Hematopoietic multipotent progenitor cell treated with erythropoietin and hydrocortisone succinate and interleukin-3 and kit ligand, for 17 days (in vitro differentiated cells): ENCODE measurements around the gene NETO2.

Experiments used
- DNase-seq: peaks from one replicate; pipeline ENCODE4 v3.0.0-alpha.2; 2015; ENCODE audit warnings: low spot score

NETO2 gene

DNA sequence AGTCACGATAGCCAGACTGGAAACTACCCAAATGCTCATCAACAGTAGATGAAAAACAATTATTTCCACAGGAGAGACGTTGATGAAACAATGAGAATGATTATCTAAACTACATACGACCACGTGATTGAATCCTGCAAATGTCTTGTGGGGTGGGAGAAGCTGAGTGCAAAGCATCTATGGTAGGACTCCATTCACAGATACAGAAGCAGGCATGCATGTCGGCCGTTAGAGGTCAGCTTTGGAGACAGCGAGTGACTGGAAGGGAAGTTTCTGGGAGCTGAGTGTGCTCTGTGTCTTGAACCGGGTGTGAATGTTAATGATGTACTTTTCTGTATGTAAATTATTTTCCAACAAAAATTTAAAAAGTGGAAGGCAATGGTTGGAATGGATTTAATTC is 98.7 kb downstream of the NETO2 start:
- DNase-seq, result no peak

DNA sequence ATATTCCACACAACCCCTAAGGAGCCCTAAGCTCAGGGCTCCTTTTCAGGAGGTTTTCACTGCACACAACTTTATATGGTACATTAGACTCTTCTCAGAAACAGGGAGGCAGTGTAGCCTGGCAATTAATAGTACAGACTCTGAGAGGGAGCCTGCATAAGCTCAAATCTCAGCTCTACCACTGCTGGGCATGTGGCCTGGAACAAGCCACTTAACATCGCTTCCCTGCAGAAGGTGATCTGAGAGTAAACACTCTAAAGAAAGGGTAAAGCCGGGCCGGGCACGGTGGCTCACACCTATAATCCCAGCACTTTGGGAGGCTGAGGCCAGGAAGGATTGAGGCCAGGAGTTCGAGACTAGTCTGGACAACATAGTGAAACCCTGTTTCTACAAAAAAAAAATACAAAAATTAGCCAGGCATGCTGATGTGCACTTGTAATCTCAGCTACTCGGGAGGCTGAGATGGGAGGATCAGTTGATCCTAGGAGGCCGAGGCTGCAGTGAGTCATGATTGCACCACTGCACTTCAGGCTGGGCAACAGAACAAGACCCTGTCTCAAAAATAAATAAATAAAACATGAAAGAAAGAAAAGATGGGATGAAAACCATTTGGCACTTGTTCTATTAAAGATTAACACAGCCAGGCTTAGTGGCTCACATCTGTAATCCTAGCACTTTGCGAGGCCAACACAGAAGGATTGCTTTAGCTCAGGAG is 99.6 kb downstream of the NETO2 start:
- no peak for DNase-seq

DNA sequence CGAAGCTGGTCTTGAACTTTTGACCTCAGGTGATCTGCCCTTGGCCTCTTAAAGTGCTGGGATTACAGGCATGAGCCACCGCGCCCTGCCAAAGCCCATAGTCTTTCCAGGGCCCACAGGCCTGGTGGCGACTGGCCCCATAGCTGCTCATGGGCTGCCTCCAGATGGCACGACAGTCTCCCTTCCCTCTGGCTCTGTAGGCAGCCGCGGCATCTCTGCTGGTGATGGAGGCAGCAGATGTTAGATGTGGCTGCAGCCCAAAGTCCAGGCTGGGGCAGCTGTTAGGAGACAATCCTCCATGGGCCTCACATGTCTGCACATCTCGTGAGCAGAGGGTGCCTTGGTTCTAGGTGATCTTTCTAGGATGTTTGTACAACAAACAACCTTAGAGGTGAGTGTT is 100.5 kb downstream of the NETO2 start:
- DNase-seq, result no peak

DNA sequence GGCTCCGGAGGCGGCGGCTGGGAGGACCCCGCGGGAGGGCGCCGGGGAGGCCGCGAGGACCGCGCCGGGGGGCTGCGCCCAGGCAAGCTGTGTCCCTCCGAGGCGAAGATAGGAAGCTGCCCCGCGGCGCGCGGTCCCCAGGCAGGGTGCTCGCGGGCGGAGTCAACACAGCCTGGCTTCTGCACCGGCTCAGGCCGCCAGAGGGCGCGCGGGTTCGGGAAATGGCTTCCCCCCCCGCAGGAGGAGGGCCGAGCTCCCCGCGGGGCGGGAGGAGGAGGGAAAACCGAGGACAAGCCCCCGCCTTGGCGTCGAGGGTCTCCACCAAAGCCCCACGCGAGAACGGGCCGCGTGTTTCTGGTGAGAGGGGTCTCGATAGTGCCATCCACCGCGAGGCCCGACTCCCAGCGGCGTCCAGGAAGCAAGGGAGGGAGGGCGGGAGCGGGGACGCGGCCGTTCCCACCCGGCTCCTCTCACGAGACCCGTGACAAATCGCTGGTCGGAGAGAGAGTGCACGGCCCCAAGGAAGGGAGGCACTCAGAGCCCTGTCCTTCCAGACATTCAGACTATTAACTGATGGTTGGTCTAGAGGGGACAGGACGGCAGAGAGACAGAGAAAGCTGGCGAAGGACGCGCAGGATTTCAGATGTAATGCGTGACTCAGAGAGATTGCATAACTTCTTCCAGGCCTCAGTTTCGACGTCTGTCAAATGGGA is 105.8 kb downstream of the NETO2 start:
- peak; percentile 68 for DNase-seq

DNA sequence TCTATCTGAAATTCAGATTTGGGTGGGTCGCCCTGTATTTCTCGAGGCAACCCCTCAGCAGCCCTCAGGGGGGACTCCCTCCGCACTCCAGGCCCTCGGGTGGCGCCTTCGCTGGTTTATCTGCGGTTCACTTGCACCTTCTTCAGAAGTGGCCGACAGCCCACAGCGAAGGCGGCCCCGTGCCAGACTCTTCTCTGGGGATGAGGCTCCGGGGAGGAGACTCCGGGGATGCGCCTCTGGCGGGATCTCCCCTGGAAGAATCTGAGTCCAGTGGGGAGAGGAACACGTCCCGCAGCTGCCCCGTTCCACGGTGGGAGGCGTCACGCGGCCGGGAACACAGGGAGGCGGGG is 106.4 kb downstream of the NETO2 start:
- no peak for DNase-seq

DNA sequence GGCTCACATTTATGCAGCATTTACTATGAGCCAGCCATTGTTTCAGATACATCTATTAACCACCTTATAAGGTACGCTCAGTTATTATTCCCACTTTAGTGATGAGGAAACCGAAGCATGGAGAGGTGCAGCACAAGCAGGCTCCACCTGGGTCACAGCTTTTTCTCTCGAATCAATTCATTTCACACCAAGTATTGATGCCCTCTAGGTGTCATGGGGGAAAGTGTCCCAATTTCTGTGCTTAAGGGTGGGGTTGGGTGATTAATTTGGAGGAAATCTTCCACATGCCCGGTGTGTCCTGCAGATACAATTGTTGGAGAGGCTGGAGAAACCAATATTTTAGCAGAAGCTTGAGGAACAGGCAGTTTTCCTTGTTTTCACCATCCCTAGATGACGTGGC is 107.5 kb downstream of the NETO2 start:
- DNase-seq, result no peak

DNA sequence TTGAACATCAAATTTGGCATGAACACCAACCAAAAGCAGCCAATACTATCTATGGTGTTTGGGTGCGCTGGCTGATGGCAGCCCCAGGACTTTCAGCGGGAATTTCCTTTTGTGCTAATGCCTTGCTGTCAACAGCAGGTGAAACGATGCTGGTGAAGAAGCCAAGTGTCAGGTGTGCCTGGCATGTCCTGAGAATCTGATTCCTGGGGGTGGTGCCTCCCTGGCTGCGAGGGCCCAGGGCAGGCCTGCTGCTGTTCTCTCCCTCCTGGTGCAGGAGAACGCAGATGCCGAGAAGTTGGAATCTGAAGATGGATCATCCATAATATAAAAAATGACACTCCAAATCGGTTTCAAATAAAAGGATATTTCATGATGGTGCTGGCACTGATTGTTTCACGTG is 108.3 kb downstream of the NETO2 start:
- DNase-seq, result no peak

DNA sequence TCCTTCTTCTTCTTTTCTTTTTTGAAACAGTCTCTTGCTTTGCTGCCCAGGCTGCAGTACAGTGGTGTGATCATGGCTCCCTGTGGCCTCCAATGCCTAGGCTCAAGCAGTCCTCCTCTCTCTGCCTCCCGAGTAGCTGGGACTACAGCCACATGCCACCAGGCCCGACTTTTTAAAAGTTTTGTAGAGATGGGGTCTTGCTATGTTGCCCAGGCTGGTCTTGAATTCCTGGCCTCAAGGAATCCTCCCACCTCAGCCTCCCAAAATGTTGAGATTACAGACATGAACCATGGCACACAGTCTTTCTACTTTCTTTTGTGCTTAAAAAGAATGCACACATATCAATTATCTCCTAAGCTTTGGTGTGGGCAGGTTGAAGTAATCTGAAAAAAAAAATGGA is 109.3 kb downstream of the NETO2 start:
- DNase-seq, result no peak

DNA sequence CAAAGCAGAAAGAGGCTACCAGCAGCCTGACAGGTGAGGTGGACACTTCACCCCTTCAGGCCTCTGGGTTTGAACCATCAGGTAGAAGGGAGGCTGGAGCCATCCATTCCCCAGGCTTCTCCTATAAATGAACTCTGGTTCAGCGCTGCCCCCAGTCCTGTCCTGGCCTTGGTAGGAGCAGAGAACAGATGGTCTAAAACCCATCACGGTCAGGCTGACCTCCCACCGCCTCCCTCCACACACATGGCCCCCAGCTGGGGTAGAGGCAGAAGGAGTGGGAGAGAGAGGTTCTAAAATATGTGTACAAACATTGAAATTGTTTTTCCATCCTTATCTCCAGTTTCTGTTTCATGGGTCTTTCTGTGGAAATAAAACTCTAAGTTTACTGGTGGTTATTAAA is 110.6 kb downstream of the NETO2 start:
- no peak for DNase-seq

DNA sequence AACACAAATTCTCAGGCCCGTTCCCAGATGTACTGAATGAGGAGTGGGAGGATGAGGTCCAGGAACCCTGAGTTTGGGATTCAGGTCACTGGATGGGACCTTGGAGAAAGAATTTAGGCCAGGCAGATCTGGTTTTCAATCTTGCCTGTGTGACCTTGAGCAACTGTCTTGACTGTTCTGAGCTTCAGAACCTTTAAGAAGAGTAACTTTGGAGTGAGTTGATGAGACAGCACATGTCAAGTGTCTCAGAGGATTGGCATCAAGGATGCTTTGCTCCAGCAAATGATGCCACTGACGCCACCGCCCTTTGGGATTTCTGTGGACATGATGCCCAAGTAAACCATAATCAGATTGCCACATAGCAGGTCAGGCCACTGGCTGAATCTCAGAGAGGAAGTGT is 114.0 kb downstream of the NETO2 start:
- DNase-seq, result no peak

DNA sequence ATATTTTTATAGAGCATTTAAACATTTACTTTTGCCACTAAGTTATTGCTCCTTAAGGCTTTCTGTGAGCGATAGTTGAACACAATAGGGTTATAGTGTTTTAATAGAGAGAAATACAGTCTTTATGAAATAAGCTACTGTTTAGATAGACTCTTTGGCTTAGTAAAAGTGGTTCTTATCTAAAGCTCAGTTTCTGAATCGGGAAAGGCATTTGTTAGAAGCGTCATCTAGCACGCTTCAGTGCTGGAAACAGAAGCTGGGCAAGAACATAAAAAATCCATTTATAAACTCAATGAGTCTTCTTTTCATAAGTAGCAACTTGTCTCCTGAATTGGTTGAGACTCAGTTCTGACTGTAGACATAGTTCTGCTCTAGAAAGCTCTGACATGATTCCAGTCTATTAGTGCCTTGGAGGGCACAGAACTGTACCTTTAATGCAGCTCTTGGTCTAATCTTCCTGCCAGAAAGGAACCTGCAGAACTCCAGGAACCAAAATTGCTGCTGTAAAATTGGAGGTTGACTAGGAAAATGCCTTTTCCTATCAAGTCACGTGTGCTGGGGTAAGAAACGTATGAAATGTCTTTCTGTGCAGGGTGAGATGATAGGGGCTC is 114.9 kb downstream of the NETO2 start:
- DNase-seq, result no peak
